Large intestine (tissue), 3 donors: Measurements from ENCODE around the gene SPPL3. TPM values are rescaled to one million over a fixed set of nuclear protein-coding genes. Genes with fewer than 3 reads are reported as not detected.

Source experiments
- DNase-seq, 2 donors: peaks; one replicate each; pipeline versions ENCODE4 v3.0.0 to v3.0.0-alpha.2; 2013
- H3K27ac ChIP-seq: one replicate; pipeline ENCODE4 v1.5.1; 2013; ENCODE audit warnings: low read length
- H3K27me3 ChIP-seq: 2 replicates; pipeline ENCODE4 v1.6.1; 2013; ENCODE audit warnings: low read length; ENCODE audit not compliant: control insufficient read depth, insufficient read depth
- H3K36me3 ChIP-seq: 2 replicates; pipeline ENCODE4 v1.6.1; 2013; ENCODE audit warnings: low read length; ENCODE audit not compliant: control insufficient read depth, insufficient read depth
- H3K4me1 ChIP-seq: one replicate; pipeline ENCODE4 v1.6.1; 2013; ENCODE audit warnings: low read length; ENCODE audit not compliant: control insufficient read depth, insufficient read depth
- H3K4me3 ChIP-seq: one replicate; pipeline ENCODE4 v1.5.1; 2013; ENCODE audit warnings: low read length
- H3K9me3 ChIP-seq: one replicate; pipeline ENCODE4 v1.6.1; 2013; ENCODE audit warnings: mild to moderate bottlenecking, low read depth, low read length, moderate library complexity; ENCODE audit not compliant: control insufficient read depth
- WGBS: methylation state at CpG from one replicate; pipeline ENCODE4 v1.1.5; 2013; ENCODE audit warnings: low lambda C conversion rate; ENCODE audit not compliant: insufficient coverage; 5-methylcytosine and 5-hydroxymethylcytosine counted together
- polyA plus RNA-seq: library from polyadenylated mRNA; unstranded; fragments of 120-200 nt; gene quantifications from one replicate; pipeline ENCODE4 v1.2.1, GENCODE V29; 2013

The SPPL3 gene
- polyA plus RNA-seq, 1 donor, result 48.1 TPM

GRCh38 chr12:120861074-120861795 lies 42.9 kb downstream of the SPPL3 start:
- no peaks in the 10 kb centered on the region for H3K4me1 ChIP-seq
- no peak overlapping the region for H3K4me3 ChIP-seq
- DNase-seq, result no peak
- WGBS, result 100% methylated on average over 1 of the region's 3 CpGs
- H3K27ac ChIP-seq, result no peak overlapping the region
- no peaks in the 10 kb centered on the region for H3K36me3 ChIP-seq
- peaks cover 17% of the 10 kb centered on the region for H3K9me3 ChIP-seq
- no peaks in the 10 kb centered on the region for H3K27me3 ChIP-seq

GRCh38 chr12:120858306-120859088 lies 45.7 kb downstream of the SPPL3 start:
- H3K9me3 ChIP-seq, result peaks cover 17% of the 10 kb centered on the region
- H3K27ac ChIP-seq, result no peak overlapping the region
- H3K27me3 ChIP-seq, result no peaks in the 10 kb centered on the region
- DNase-seq, result no peak
- H3K36me3 ChIP-seq, result no peaks in the 10 kb centered on the region
- 93% methylated on average over 6 of the region's 13 CpGs for WGBS
- no peak overlapping the region for H3K4me3 ChIP-seq
- no peaks in the 10 kb centered on the region for H3K4me1 ChIP-seq

- WGBS, result no CpG with 5 or more reads among the region's 2 CpGs
- H3K27me3 ChIP-seq, result no peaks in the 10 kb centered on the region
- H3K9me3 ChIP-seq, result peaks cover 17% of the 10 kb centered on the region
- H3K27ac ChIP-seq, result no peak overlapping the region
- H3K36me3 ChIP-seq, result no peaks in the 10 kb centered on the region
- DNase-seq, result no peak
- no peaks in the 10 kb centered on the region for H3K4me1 ChIP-seq
- H3K4me3 ChIP-seq, result no peak overlapping the region
Measured at GRCh38 chr12:120856980-120857379, 47.2 kb downstream of the SPPL3 start.

- Histone ChIP-seq H3K4me1 (no peaks in the 10 kb centered on the region), H3K9me3 (peaks cover 17% of the 10 kb centered on the region), H3K36me3 (no peaks in the 10 kb centered on the region), H3K27ac (no peak overlapping the region), H3K27me3 (no peaks in the 10 kb centered on the region), H3K4me3 (no peak overlapping the region)
- WGBS, result no CpG with 5 or more reads among the region's 6 CpGs
- no peak for DNase-seq
Measured at GRCh38 chr12:120855823-120856588, 48.2 kb downstream of the SPPL3 start.

- H3K9me3 ChIP-seq, result peaks cover 17% of the 10 kb centered on the region
- no peaks in the 10 kb centered on the region for H3K4me1 ChIP-seq
- H3K4me3 ChIP-seq, result no peak overlapping the region
- no peaks in the 10 kb centered on the region for H3K36me3 ChIP-seq
- no peaks in the 10 kb centered on the region for H3K27me3 ChIP-seq
- H3K27ac ChIP-seq, result no peak overlapping the region
- 100% methylated on average over 1 of the region's 4 CpGs for WGBS
- DNase-seq, result no peak
Measured at GRCh38 chr12:120854804-120855203, 49.4 kb downstream of the SPPL3 start.

GRCh38 chr12:120853188-120853587 lies 51.0 kb downstream of the SPPL3 start:
- H3K4me1 ChIP-seq, result no peaks in the 10 kb centered on the region
- H3K9me3 ChIP-seq, result peaks cover 4% of the 10 kb centered on the region
- DNase-seq, result no peak
- 89% methylated on average over 2 of the region's 3 CpGs for WGBS
- no peaks in the 10 kb centered on the region for H3K27me3 ChIP-seq
- H3K4me3 ChIP-seq, result no peak overlapping the region
- no peak overlapping the region for H3K27ac ChIP-seq
- no peaks in the 10 kb centered on the region for H3K36me3 ChIP-seq

GRCh38 chr12:120851944-120852343 lies 52.2 kb downstream of the SPPL3 start:
- Histone ChIP-seq H3K4me1 (no peaks in the 10 kb centered on the region), H3K9me3 (no peaks in the 10 kb centered on the region), H3K4me3 (no peak overlapping the region), H3K36me3 (no peaks in the 10 kb centered on the region), H3K27ac (no peak overlapping the region), H3K27me3 (no peaks in the 10 kb centered on the region)
- WGBS, result 100% methylated on average over 1 of the region's 4 CpGs
- no peak for DNase-seq

- Histone ChIP-seq H3K27ac (no peak overlapping the region), H3K9me3 (no peaks in the 10 kb centered on the region), H3K27me3 (no peaks in the 10 kb centered on the region), H3K36me3 (no peaks in the 10 kb centered on the region), H3K4me1 (no peaks in the 10 kb centered on the region), H3K4me3 (no peak overlapping the region)
- no peak for DNase-seq
- no CpG with 5 or more reads among the region's 7 CpGs for WGBS
Measured at GRCh38 chr12:120851444-120851843, 52.7 kb downstream of the SPPL3 start.

- Histone ChIP-seq H3K27ac (no peak overlapping the region), H3K4me3 (no peak overlapping the region), H3K36me3 (peaks cover 6% of the 10 kb centered on the region), H3K4me1 (no peaks in the 10 kb centered on the region), H3K9me3 (no peaks in the 10 kb centered on the region), H3K27me3 (no peaks in the 10 kb centered on the region)
- DNase-seq, result no peak
- WGBS, result no CpG with 5 or more reads among the region's 2 CpGs
Measured at GRCh38 chr12:120849765-120850164, 54.4 kb downstream of the SPPL3 start.

- H3K36me3 ChIP-seq, result peaks cover 6% of the 10 kb centered on the region
- no peaks in the 10 kb centered on the region for H3K27me3 ChIP-seq
- no peak for DNase-seq
- H3K4me1 ChIP-seq, result no peaks in the 10 kb centered on the region
- no peaks in the 10 kb centered on the region for H3K9me3 ChIP-seq
- no peak overlapping the region for H3K4me3 ChIP-seq
- WGBS, result 42% methylated on average over 2 of the region's 3 CpGs
- no peak overlapping the region for H3K27ac ChIP-seq
Measured at GRCh38 chr12:120847814-120848213, 56.3 kb downstream of the SPPL3 start.
